ENCODE results near the gene FBXO22.
"Not testable (repeated sequence)": the region's sequence is repeated elsewhere in the genome, so short reads cannot be mapped to it uniquely, and the experiment has no call there.

Gene FBXO22

DNA sequence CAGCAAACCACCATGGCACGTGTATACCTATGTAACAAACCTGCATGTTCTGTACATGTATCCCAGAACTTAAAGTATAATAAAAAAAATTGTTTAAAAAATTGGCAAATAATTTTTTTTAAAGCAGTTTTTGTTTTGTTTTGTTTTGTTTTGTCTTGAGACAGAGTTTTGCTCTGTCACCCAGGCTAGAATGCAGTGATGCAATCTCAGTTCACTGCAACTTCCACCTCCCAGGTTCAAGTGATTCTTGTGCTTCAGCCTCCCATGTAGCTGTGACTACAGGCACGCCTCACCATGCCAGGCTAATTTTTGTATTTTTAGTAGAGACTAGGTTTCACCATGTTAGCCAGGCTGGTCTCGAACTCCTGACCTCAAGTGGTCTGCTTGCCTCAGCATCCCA lies 81.0 kb downstream of the FBXO22 start:
- DNase-seq: not testable (repeated sequence)

DNA sequence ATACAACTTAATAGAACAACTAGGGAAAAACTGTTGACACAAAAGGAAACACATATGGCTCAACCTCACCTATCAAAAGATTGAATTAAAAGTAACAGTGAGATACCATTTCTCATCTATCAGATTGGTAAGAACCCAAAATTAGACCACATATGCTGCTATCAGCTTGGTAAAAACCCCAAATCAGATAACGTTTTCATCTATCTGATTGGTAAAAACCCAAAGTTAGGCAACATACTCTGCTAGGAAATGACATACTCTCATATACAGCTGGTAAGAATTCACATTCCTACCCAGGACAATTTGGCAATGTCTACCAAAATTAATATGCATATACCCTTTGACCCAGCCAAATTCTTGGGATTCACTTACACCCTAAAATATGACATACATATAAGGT lies 82.3 kb downstream of the FBXO22 start:
- DNase-seq: no peak

- DNase-seq: no peak
These were observed 85.4 kb downstream of the FBXO22 start for GRCh38 chr15:75989045-75989444.

DNA sequence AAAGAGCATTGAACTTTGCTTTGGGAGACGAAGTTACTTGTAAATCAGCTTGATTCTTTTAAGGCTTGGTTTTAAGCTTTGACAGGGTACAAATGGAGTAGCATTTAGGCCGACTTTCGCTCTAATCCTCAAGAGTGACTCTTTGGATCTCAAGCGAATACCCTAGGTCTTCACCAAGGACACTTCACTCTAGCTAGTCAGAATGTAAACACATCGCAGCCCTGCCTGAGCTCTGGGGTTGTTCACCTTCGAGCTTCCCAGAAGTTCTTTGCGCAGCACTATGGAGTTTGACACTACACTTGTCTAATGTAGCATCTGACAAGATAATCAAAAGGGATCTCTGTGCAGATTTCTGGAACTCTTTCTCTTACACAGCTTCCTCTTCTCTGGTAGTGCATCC lies 86.2 kb downstream of the FBXO22 start:
- DNase-seq: no peak
